SH-SY5Y (cell line): ENCODE data around the gene VOPP1.

ENCODE experiments used
- GATA2 ChIP-seq: IDR thresholded peaks from 2 replicates; pipeline ENCODE4 v1.6.1; 2011; ENCODE audit warnings: mild to moderate bottlenecking, low read depth, low read length
- GATA3 ChIP-seq: IDR thresholded peaks from 2 replicates; pipeline ENCODE4 v1.6.1; 2011; ENCODE audit warnings: low read depth, mild to moderate bottlenecking, low read length, moderate library complexity

GRCh38 chr7:55465691-55466090 is 106.6 kb downstream of the VOPP1 start:
- no peak for TF ChIP-seq GATA2
- no peak for TF ChIP-seq GATA3
